NCI-H1436 (cell line): Measurements from ENCODE around the gene NUDT1.

Experiments used
- DNase-seq: peaks from one replicate; lab custom pipeline; 2025; lab: John Stamatoyannopoulos, UW

NUDT1 gene

DNA sequence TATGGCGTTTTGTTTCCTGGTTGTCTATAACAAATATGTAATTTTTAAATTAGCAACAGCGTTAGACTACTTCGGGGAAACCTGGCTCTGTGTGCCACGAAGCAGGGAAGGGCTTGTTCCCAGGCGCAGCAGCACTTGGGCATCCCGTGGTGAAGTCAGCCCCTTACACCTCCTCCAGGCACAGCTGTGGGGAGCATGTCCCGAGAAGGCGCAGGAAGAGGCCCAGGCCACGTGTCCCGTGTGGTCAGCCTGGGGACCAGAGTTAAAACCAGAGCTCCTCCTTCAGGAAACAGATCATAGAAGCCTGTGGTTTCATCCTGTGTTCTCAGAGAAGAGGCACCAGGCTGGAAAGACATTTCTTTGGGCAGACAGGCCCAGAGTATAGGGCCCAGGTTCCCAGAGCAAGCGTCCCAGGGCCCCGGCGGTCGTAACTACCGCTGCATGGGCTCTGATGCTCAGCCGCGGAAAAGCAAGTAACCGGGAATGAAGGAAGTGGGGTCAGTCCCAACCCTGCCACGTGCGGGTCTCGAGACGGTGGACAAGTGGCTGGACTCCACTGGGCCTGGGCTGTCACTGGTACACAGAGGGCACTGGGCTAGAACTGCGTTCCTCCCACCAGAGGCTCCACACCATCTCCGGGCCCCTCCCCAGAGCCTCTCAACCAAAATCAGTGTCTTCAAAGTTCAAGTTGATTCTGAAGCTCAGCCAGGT, 7.1 kb downstream of the NUDT1 start:
- no peak for DNase-seq

DNA sequence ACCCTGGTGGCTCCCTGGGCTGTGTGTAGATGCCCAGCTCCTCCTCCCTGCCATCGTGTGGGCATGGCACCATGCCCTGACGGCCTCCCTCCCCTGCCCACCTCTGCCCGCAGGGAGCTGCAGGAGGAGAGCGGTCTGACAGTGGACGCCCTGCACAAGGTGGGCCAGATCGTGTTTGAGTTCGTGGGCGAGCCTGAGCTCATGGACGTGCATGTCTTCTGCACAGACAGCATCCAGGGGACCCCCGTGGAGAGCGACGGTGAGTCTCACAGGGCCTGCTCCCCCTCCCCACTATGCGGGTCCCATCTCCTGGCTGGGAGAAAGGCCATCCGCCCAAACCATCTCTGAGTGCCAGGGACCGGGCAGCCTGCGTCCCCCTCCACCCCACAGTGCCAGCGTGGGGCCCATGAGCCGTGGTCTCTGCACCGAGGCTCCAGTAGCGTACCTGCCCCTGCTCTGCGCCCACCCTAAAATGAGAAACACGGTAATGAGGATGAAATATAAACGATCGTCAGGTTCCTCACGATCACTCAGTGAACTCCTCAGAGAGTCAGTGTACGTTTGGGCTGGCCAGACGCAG, 7.8 kb downstream of the NUDT1 start:
- DNase-seq: no peak

DNA sequence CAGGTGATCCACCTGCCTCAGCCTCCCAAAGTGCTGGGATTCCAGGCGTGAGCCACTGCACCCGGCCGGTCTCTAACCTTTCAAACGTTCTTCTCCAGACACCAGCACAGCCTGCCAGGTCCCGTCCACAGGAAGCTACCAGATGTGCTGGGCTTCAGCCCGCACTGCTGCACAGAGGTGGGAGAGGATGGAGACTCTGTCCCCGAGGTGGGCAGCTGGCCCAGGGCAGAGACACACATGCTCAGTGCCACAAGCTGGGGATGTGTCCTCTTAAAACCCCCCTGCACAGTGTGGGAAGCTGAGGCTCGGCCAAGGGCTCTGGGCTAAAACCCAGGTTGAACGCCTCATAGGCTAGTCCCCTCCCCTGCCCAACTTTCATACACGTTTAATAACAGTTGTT, 9.4 kb downstream of the NUDT1 start:
- DNase-seq: no peak

GRCh38 chr7:2251841-2252771, 10.1 kb downstream of the NUDT1 start:
- no peak for DNase-seq

DNA sequence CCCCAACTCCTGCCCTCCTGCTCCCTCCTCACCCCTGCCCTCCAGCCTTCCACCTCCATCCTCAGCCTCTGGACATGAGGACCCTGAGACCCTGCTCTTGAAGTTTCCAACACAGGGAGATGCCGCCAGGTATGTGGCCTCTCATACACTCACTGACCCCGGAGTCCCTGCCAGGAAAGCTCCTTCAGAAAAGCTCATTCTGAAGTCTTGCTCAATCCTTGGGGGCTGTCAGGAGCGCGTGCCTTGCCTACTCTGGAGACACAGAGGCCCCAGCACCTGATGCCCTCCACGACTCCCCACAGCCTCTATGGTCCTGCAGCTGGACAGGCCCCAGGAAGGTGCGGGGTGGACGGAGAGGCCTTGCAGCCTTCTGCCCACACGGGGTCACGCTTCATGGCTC, 11.0 kb downstream of the NUDT1 start:
- no peak for DNase-seq

GRCh38 chr7:2253525-2254244, 11.7 kb downstream of the NUDT1 start:
- DNase-seq: no peak

DNA sequence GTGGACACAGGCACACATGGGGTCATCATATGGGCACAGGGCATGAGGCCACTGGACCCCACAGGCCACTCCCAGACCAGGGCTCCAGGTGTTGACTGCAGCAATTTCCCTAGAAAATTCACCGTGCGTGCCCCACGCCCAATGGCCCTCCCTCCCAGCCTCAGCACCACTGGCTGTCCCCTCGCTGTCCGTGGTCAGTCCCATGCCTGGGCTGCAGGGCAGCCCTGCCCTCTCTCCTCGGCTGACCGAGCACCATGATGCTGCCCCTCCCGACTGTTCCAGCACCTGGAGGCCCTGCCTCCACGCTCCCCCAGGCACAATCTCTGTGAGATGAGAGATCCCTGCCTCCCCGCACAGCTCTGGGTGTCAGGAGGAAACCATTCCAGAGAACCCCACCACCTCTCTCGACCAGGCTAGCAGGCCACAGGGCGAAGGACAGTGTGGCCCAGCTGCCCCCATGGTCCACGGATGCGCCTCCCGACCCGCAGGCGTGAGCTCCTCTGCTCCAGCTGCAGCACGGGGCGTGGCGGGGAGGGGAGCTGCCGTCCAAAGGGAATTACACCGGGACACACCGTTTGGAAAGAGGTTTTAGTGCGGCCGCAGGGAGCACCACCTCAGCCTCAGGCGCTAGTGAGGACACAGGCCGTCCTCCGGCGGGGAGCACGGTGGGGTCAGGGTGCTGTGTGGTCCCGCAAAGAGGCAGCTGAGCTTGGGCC, 12.6 kb downstream of the NUDT1 start:
- DNase-seq: no peak

- DNase-seq: no peak
Measured at GRCh38 chr7:2255145-2256139, 13.4 kb downstream of the NUDT1 start.

- no peak for DNase-seq
Measured at GRCh38 chr7:2256306-2257045, 14.4 kb downstream of the NUDT1 start.

DNA sequence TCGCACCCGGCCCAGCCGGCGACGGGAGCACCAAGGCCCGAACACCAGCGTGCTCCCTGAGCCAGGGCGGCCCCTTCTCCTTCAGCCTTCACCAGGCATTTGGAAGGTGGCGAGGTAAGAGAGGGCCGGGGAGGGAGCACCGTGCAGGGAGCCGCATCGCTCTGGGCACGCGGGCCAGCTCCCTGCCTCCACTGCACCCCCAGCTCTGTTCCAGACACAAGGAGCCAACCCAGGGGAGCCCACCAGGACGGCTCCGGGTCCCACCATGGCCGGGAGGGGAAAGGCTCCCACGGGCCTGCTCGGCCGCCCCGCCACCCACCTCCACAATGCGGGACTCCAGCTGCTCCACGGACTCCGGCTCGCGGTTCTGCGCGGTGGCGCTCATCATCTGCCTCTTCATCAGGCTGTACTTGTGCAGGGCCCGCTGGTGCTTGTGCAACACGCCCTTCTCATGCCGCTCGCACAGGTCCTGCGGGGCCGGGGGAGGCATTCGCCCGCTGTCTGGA, 15.1 kb downstream of the NUDT1 start:
- DNase-seq: no peak

- no peak for DNase-seq
Measured at GRCh38 chr7:2257651-2258050, 15.6 kb downstream of the NUDT1 start.

DNA sequence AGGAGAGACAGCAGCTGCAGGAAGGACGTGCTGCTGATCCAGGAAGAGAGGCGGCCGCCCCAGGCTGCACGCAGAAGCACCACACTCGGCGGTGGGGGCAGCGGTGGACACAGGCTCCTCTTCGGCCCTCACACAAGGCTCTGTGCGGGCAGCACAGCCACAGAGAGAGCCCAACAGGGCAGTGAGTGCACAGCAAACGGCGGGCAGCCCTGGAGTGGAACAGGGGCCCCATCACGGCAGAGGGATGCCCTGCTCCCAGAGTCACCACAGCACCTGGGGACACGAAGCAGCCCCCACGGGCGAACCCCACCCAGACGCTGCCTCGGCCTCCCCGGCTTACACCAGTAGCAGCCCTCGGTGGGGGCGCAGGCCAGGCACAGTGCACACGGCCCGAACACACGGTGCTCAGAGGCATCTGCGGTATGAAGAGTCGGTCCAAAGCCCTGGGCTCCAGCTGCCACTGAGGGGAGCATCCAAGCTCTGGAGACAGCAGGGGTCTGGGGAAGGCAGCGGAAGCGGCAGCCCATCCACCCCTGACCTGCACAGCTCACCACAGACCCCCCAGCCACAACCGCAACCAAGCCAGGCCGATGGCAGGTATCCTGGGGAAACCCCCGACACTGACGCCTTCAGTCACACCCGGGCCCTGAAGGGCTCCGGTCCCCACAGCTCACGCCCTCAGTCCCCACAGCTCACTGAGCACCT, 16.8 kb downstream of the NUDT1 start:
- DNase-seq: no peak

GRCh38 chr7:2259480-2259879, 17.5 kb downstream of the NUDT1 start:
- DNase-seq: no peak

DNA sequence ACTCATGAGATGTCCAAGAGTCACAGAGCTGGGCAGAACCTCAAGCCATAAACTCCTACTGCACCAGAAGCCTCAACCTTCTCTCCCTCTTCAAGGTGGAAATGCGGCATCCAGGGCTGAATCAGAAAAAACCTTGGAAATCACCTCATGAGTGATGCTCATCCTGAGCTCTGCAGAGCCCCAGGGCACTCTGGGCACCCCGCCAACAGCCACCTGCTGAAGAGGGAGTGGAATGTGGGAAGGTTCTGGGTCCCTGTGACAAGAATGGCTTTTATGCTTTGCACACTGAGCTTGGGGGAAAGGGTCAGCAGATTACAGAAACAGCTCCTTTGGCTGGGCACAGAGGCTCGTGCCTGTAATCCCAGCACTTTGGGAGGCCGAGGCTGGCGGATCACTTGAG, 18.8 kb downstream of the NUDT1 start:
- peak; percentile 34 for DNase-seq

DNA sequence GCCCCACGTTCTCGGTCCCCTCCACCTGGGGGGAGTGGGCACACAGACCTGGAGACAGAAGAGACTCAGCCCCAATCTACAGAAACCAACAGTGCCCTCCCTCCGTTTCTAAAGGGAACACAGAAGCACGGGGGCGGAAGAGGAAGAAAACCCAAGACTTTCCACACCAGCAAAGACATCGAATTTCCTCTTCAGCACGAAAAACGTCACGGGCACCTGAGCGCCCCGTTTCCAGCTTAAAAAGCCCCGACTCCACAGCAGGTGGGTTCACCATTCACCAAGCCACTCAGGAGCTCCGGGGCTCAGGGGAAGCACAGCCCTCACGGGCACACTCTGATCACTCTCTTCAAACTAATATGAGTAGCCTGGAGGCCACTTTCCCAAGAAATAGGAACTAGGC, 19.6 kb downstream of the NUDT1 start:
- DNase-seq: no peak

DNA sequence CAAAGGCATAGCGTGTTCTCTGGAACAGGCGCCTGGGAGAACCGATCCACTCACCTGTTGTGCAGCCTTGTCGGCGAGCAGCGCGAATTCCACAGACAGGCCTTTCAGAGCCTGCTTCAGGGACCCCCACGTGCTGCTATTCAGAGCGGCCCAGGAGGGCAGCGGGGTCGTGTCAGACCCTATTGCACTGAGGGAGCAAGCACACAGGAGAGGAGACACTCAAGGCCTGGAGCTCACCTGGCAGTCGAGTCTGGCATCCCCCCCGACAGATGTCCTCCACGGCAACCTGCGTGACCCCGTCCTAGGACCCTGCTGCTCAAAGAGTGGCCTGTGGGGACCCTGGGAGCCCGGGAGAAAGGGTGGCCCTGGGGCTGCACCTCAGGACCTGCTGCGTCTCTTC, 21.1 kb downstream of the NUDT1 start:
- no peak for DNase-seq

DNA sequence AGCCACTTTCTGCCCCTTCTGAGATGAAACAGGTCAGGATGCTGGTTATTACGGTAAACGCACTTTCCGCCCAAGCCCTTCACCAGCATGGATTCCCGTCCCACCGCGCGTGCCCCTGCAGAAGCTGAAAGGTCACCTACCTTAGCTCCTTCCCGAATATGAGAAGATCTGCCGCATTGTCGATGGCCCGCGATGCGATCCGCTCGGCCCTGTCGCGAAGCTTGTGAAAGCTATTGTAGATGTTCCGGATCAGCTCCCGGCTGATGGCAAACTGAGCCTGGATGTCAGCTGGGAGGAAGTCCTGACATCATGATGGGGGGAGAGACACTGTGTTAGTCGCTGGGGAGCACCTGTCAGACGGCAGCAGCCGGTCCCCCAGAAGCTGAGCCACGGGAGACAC, 22.1 kb downstream of the NUDT1 start:
- no peak for DNase-seq

GRCh38 chr7:2266911-2267310, 24.9 kb downstream of the NUDT1 start:
- no peak for DNase-seq
